CD14-positive monocyte (primary cell): ENCODE measurements around the gene HIGD1C. TPM values are rescaled to one million over a fixed set of nuclear protein-coding genes. Genes with fewer than 3 reads are reported as not detected.

ENCODE experiments used
- DNase-seq, 3 donors: peaks; one replicate each; pipeline ENCODE4 v3.0.0-alpha.2; 2011 to 2022
- H2AFZ ChIP-seq: 2 replicates; pipeline ENCODE4 v1.6.0; 2012; ENCODE audit warnings: mild to moderate bottlenecking, low read depth, low read length, inconsistent platforms; ENCODE audit not compliant: insufficient read depth, poor library complexity, severe bottlenecking
- H3K27ac ChIP-seq, 2 donors: 1 replicate in 1 of 2; 2 replicates in 1 of 2; pipeline ENCODE4 v1.5.1; 2012 to 2013; ENCODE audit warnings: low read length in 2 of 2, control low read depth in 1 of 2, inconsistent platforms in 1 of 2, low read depth in 1 of 2, mild to moderate bottlenecking in 1 of 2
- H3K27me3 ChIP-seq, 2 donors: one replicate each; pipeline versions ENCODE4 v1.6.0 to v1.6.1; 2011 to 2013; ENCODE audit warnings: low read length in 2 of 2; ENCODE audit not compliant: control insufficient read depth in 2 of 2, insufficient read depth in 2 of 2
- H3K36me3 ChIP-seq, 2 donors: replicated peaks in 1 of 2; 1 replicate in 1 of 2; 2 replicates in 1 of 2; pipeline versions ENCODE4 v1.5.1 to v1.6.1; 2012 to 2013; ENCODE audit warnings: low read length in 2 of 2, control low read depth in 1 of 2, inconsistent platforms in 1 of 2, mild to moderate bottlenecking in 1 of 2; ENCODE audit not compliant: insufficient read depth in 2 of 2, control insufficient read depth in 1 of 2
- H3K4me1 ChIP-seq, 2 donors: 1 replicate in 1 of 2; 2 replicates in 1 of 2; pipeline versions ENCODE4 v1.5.1 to v1.6.1; 2012 to 2013; ENCODE audit warnings: low read length in 2 of 2, control low read depth in 1 of 2, inconsistent platforms in 1 of 2, mild to moderate bottlenecking in 1 of 2, moderate library complexity in 1 of 2; ENCODE audit not compliant: insufficient read depth in 2 of 2, control insufficient read depth in 1 of 2
- H3K4me2 ChIP-seq: replicated peaks from 2 replicates; pipeline ENCODE3; 2012; ENCODE audit warnings: low read length, moderate library complexity, mild to moderate bottlenecking; ENCODE audit not compliant: poor library complexity, severe bottlenecking; ENCODE audit errors: extremely low read depth
- H3K4me3 ChIP-seq, 3 experiments: fragments of 200-600 bp in 1 of 3; sonication (generic) in 1 of 3; replicated peaks in 1 of 3; 1 replicate in 2 of 3; 2 replicates in 1 of 3; pipeline ENCODE4 v1.5.1; 2011 to 2013; ENCODE audit warnings: low read length in 3 of 3, mild to moderate bottlenecking in 3 of 3, control low read depth in 2 of 3, low read depth in 2 of 3, inconsistent platforms in 1 of 3, moderate library complexity in 1 of 3
- H3K79me2 ChIP-seq: 2 replicates; pipeline ENCODE4 v1.6.0; 2012; ENCODE audit warnings: mild to moderate bottlenecking, control low read depth, inconsistent platforms, low read length, moderate library complexity; ENCODE audit not compliant: insufficient read depth
- H3K9ac ChIP-seq: 2 replicates; pipeline ENCODE4 v1.6.0; 2017; ENCODE audit warnings: low read length, mild to moderate bottlenecking; ENCODE audit not compliant: insufficient read depth, poor library complexity, severe bottlenecking
- H3K9me3 ChIP-seq, 2 donors: replicated peaks in 1 of 2; 1 replicate in 1 of 2; 2 replicates in 1 of 2; pipeline versions ENCODE4 v1.5.1 to v1.6.1; 2012 to 2013; ENCODE audit warnings: low read length in 2 of 2, control low read depth in 1 of 2; ENCODE audit not compliant: control insufficient read depth in 1 of 2, insufficient read depth in 1 of 2
- H4K20me1 ChIP-seq: 2 replicates; pipeline ENCODE4 v1.6.0; 2012; ENCODE audit warnings: mild to moderate bottlenecking, low read length, control low read depth, moderate library complexity; ENCODE audit not compliant: insufficient read depth
- H3K27ac Mint-ChIP-seq, 7 donors: one replicate each; pipeline ENCODE4 v1.8.0; 2020; ENCODE audit warnings: mild to moderate bottlenecking in 7 of 7, mixed read lengths in 7 of 7, moderate library complexity in 6 of 7, inconsistent platforms in 2 of 7
- H3K27me3 Mint-ChIP-seq, 3 donors: one replicate each; pipeline ENCODE4 v1.8.0; 2021 to 2022; ENCODE audit warnings: low read depth in 3 of 3, mild to moderate bottlenecking in 3 of 3, mixed read lengths in 3 of 3, moderate library complexity in 3 of 3, inconsistent platforms in 1 of 3
- H3K36me3 Mint-ChIP-seq, 2 donors: one replicate each; pipeline ENCODE4 v1.8.0; 2020; ENCODE audit warnings: mixed read lengths in 2 of 2, inconsistent platforms in 1 of 2, mild to moderate bottlenecking in 1 of 2
- H3K4me1 Mint-ChIP-seq: one replicate; pipeline ENCODE4 v1.8.0; 2020; ENCODE audit warnings: mild to moderate bottlenecking, mixed read lengths
- H3K4me3 Mint-ChIP-seq, 2 donors: one replicate each; pipeline ENCODE4 v1.8.0; 2020; ENCODE audit warnings: mild to moderate bottlenecking in 2 of 2, mixed read lengths in 2 of 2, moderate library complexity in 1 of 2
- H3K9me3 Mint-ChIP-seq, 7 donors: one replicate each; pipeline ENCODE4 v1.8.0; 2020 to 2022; ENCODE audit warnings: mixed read lengths in 7 of 7, mild to moderate bottlenecking in 6 of 7, moderate library complexity in 6 of 7, inconsistent platforms in 2 of 7
- WGBS: methylation state at CpG from one replicate; pipeline ENCODE4 v1.1.5; 2013; ENCODE audit warnings: missing lambda C conversion rate; ENCODE audit not compliant: insufficient coverage; 5-methylcytosine and 5-hydroxymethylcytosine counted together
- intact Hi-C, 2 donors: fragments of 100-400 bp; cut with micrococcal nuclease; formaldehyde crosslinking; loops; one replicate each; pipeline versions ENCODE4 v1.15.0 to v1.15.1; 2023
- polyA plus RNA-seq, 3 donors: library from polyadenylated mRNA; depleted of rRNA in 1 of 3; unstranded in 2 of 3; stranded (reverse) in 1 of 3; fragments of 300-500 nt in 2 of 3; fragments of >200 nt in 1 of 3; fragmentation: Illumina TruSeq in 2 of 3; gene quantifications; 1 replicate in 2 of 3; 2 replicates in 1 of 3; pipeline ENCODE4 v1.2.3, GENCODE V29; 2012 to 2021
- TF ChIP-seq, protein P1 (sequence below): fragments of 200-600 bp; IDR thresholded peaks from one replicate; pipeline ENCODE4 v1.8.0; 2022; ENCODE audit warnings: antibody characterized with exemption, mild to moderate bottlenecking

The HIGD1C gene
- polyA plus RNA-seq, 3 donors = not detected

DNA sequence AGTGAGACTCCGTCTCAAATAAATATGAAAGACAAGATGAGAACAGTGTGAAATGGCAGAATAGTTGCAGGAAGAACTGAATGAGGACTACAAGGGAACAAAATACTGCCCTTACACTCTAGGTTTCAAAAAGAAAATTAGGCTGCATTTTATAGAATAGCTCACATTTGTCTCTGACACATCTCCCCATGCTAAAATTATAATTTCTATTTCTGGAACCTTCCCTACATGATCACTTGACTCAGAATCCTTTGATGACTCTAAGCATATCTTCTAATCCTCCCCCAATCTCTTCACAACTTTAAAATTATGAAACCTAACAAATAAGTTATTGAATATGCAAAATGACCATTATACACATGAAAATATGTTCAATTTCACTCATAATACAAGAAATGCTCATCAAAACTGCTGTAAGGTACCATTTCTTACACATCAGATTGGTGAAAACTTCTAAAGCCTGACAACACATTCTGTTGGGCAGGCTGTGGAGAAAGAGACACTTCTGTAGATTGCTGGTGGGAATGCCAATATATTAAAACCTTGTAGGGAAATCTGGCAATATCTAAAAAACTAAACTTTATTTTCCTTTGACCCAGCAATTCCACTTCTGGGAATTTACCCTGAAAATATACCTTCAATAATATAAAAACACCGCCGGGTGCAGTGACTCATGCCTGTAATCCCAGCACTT, 4.3 kb upstream of the HIGD1C start:
- Mint-ChIP-seq H3K4me1 (peaks cover 11% of the 10 kb centered on the region), H3K27ac (no peak overlapping the region), H3K27me3 (peaks cover 0 to 1% (median 0%) of the 10 kb centered on the region in 3 donors), H3K9me3 (no peaks in the 10 kb centered on the region), H3K4me3 (no peak overlapping the region), H3K36me3 (no peaks in the 10 kb centered on the region)
- DNase-seq = no peak
- intact Hi-C loops = no loop called here
- Histone ChIP-seq H3K4me2 (no peak overlapping the region), H2AFZ (no peak overlapping the region), H3K27me3 (no peaks in the 10 kb centered on the region), H3K36me3 (no peaks in the 10 kb centered on the region), H3K9ac (no peak overlapping the region), H3K79me2 (no peaks in the 10 kb centered on the region), H3K4me1 (peaks cover 4 to 10% of the 10 kb centered on the region in 2 donors), H4K20me1 (no peaks in the 10 kb centered on the region), H3K9me3 (no peaks in the 10 kb centered on the region), H3K27ac (no peak overlapping the region), H3K4me3 (no peak overlapping the region)
- 100% methylated on average over 1 of the region's 3 CpGs for WGBS
- TF ChIP-seq, protein P1, sequence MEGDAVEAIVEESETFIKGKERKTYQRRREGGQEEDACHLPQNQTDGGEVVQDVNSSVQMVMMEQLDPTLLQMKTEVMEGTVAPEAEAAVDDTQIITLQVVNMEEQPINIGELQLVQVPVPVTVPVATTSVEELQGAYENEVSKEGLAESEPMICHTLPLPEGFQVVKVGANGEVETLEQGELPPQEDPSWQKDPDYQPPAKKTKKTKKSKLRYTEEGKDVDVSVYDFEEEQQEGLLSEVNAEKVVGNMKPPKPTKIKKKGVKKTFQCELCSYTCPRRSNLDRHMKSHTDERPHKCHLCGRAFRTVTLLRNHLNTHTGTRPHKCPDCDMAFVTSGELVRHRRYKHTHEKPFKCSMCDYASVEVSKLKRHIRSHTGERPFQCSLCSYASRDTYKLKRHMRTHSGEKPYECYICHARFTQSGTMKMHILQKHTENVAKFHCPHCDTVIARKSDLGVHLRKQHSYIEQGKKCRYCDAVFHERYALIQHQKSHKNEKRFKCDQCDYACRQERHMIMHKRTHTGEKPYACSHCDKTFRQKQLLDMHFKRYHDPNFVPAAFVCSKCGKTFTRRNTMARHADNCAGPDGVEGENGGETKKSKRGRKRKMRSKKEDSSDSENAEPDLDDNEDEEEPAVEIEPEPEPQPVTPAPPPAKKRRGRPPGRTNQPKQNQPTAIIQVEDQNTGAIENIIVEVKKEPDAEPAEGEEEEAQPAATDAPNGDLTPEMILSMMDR = no peak

DNA sequence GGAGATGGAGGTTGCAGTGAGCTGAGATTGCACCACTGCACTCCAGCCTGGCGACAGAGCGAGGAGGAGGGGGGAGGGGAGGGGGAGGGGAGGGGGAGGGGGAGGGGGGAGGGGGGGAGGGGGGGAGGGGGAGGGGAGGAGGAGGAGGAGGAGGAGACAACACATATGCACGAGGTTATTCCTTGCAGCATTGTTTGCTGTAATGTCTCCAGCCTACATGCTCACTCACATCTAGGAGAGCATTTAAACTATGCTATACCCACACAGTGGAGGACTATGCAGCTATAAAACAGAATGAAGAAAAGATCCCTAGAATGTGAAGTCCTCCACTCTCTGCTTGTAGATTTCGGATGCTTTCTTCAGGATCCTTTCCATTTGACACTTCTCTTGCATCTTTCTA, 3.5 kb upstream of the HIGD1C start:
- TF ChIP-seq, protein P1 = no peak
- peaks cover 10% of the 10 kb centered on the region for H3K4me1 Mint-ChIP-seq

More for the DNA sequence above, 3.5 kb upstream of the HIGD1C start:
- no peak overlapping the region for H3K4me2 ChIP-seq
- no peak overlapping the region for H2AFZ ChIP-seq
- H3K36me3 ChIP-seq = no peaks in the 10 kb centered on the region
- H3K4me1 ChIP-seq = peaks cover 4 to 10% of the 10 kb centered on the region in 2 donors
- peaks cover 0 to 2% of the 10 kb centered on the region in 2 donors for H3K36me3 Mint-ChIP-seq
- H3K4me3 Mint-ChIP-seq = no peak overlapping the region
- H4K20me1 ChIP-seq = no peaks in the 10 kb centered on the region
- no peaks in the 10 kb centered on the region for H3K9me3 Mint-ChIP-seq
- no peaks in the 10 kb centered on the region for H3K79me2 ChIP-seq
- H3K9ac ChIP-seq = no peak overlapping the region
- H3K27me3 Mint-ChIP-seq = peaks cover 0 to 1% (median 0%) of the 10 kb centered on the region in 3 donors
- no peak overlapping the region for H3K27ac ChIP-seq
- H3K27ac Mint-ChIP-seq = no peak overlapping the region
- no peak overlapping the region for H3K4me3 ChIP-seq
- no peak for DNase-seq
- intact Hi-C loops = no loop called here
- 100% methylated on average over 1 of the region's 4 CpGs for WGBS
- H3K27me3 ChIP-seq = no peaks in the 10 kb centered on the region
- H3K9me3 ChIP-seq = no peaks in the 10 kb centered on the region
